Measurements from ENCODE around the gene HBE1. TPM values are rescaled to one million over a fixed set of nuclear protein-coding genes. Genes with fewer than 3 reads are reported as not detected.
A peak's percentile ranks its signal among the peaks of the same experiment; 100 is the strongest.

HBE1 gene
- total and polyA plus RNA-seq, 10 of the 15 experiments (the other 5 are each of a cell fraction or from before 2014, with no cell fraction given), result 0.13 to 2.7 (median 0.62) TPM; not detected in 5

GRCh38 chr11:5235364-5236095 is 34.2 kb downstream of the HBE1 start (continued):
- TF ChIP-seq ZNF384 (IDR thresholded peaks at IDR 0.05; ENCODE audit: borderline replicate concordance, low read depth, low read length) (no peak), KLF5 (IDR thresholded peaks at IDR 0.05; ENCODE audit: partially characterized antibody) (no peak)

GRCh38 chr11:5234381-5234834 is 35.3 kb downstream of the HBE1 start, which contains the start of gene HBD:
Gene HBD, minus strand, starts transcription at chr11:5234483. Its CDS starts 50 bp downstream, at chr11:5234433.
- no peak within 1 kb of the TSS for H3K27ac ChIP-seq (ENCODE audit: control insufficient read depth, insufficient read depth)
- DNase-seq (ENCODE audit: low read depth, low spot score), result no peak
- no peaks in the 10 kb centered on the region for H3K27me3 ChIP-seq (replicated peaks in 1 of 2; ENCODE audit: control insufficient read depth in 2 of 2, insufficient read depth in 2 of 2, low read length in 1 of 2)
- no peak within 1 kb of the TSS for H2AFZ ChIP-seq (ENCODE audit: control insufficient read depth, low read depth, low read length)
- BruUV-seq (replicated peaks), result no TSS peak
- peak within 1 kb of the TSS; percentile 9; the same call in 1 of the 2 replicates for H3K4me2 ChIP-seq (ENCODE audit: control insufficient read depth, insufficient read depth)
- 0% methylated on average over 2 of the region's 2 CpGs for WGBS (ENCODE audit: insufficient coverage, insufficient replicate concordance, low lambda C conversion rate, missing lambda C conversion rate)
- no peaks in the 10 kb centered on the region for H3K36me3 ChIP-seq (ENCODE audit: control insufficient read depth in 2 of 2, insufficient read depth in 2 of 2, low read length in 1 of 2)
- SMC1A ChIA-PET (ENCODE audit: uncharacterized antibody, unreplicated experiment), result no interaction called here
- CTCF ChIA-PET, result no interaction called here
- no peaks in the 10 kb centered on the region for H3K79me2 ChIP-seq (ENCODE audit: control insufficient read depth, insufficient read depth, low read length)
- peak; percentile 46 for ATAC-seq
- in situ Hi-C loops (cut with MboI), result no loop called here
- POLR2A ChIA-PET, result no interaction called here
- no peaks in the 10 kb centered on the region for H4K20me1 ChIP-seq (ENCODE audit: control insufficient read depth, insufficient read depth)
- H3K4me1 ChIP-seq (ENCODE audit: control insufficient read depth, insufficient read depth, low read length), result no peaks in the 10 kb centered on the region; the same call in 1 of the 2 replicates
- no peak within 1 kb of the TSS for H3K4me3 ChIP-seq
- no peak for TF ChIP-seq POLR2AphosphoS5 (IDR thresholded peaks at IDR 0.05; ENCODE audit: low read length)
- H3K9me3 ChIP-seq (replicated peaks; ENCODE audit: control insufficient read depth, insufficient read depth, low read length), result no peaks in the 10 kb centered on the region
- FAIRE-seq, result no peak
- intact Hi-C loops (cut with micrococcal nuclease; ENCODE audit: unreplicated experiment), result no loop called here
- RAD21 ChIA-PET (ENCODE audit: unreplicated experiment), result no interaction called here
- H3K9ac ChIP-seq (ENCODE audit: control insufficient read depth, insufficient read depth, low read length), result no peak within 1 kb of the TSS

- H3K36me3 ChIP-seq (ENCODE audit: control insufficient read depth in 2 of 2, insufficient read depth in 2 of 2, low read length in 1 of 2), result no peaks in the 10 kb centered on the region
- H3K4me1 ChIP-seq (ENCODE audit: control insufficient read depth, insufficient read depth, low read length), result no peaks in the 10 kb centered on the region; the same call in 1 of the 2 replicates
- no peak overlapping the region for H3K9ac ChIP-seq (ENCODE audit: control insufficient read depth, insufficient read depth, low read length)
- 0% methylated on average over 1 of the region's 1 CpG for WGBS (ENCODE audit: insufficient coverage, insufficient replicate concordance, low lambda C conversion rate, missing lambda C conversion rate)
- no TSS peak for BruUV-seq (replicated peaks)
- H2AFZ ChIP-seq (ENCODE audit: control insufficient read depth, low read depth, low read length), result no peak overlapping the region
- H3K4me2 ChIP-seq (ENCODE audit: control insufficient read depth, insufficient read depth), result no peak overlapping the region
- CTCF ChIA-PET, result no interaction called here
- no peaks in the 10 kb centered on the region for H3K27me3 ChIP-seq (replicated peaks in 1 of 2; ENCODE audit: control insufficient read depth in 2 of 2, insufficient read depth in 2 of 2, low read length in 1 of 2)
- H3K4me3 ChIP-seq, result no peak overlapping the region
- intact Hi-C loops (cut with micrococcal nuclease; ENCODE audit: unreplicated experiment) (no loop called here), in situ Hi-C loops (cut with MboI) (no loop called here)
- SMC1A ChIA-PET (ENCODE audit: uncharacterized antibody, unreplicated experiment), result no interaction called here
- DNase-seq (ENCODE audit: low read depth, low spot score), result no peak
- no peaks in the 10 kb centered on the region for H3K9me3 ChIP-seq (replicated peaks; ENCODE audit: control insufficient read depth, insufficient read depth, low read length)
- FAIRE-seq, result no peak
- no peak overlapping the region for H3K27ac ChIP-seq (ENCODE audit: control insufficient read depth, insufficient read depth)
- ATAC-seq, result no peak
- H3K79me2 ChIP-seq (ENCODE audit: control insufficient read depth, insufficient read depth, low read length), result no peaks in the 10 kb centered on the region
- no peaks in the 10 kb centered on the region for H4K20me1 ChIP-seq (ENCODE audit: control insufficient read depth, insufficient read depth)
- POLR2A ChIA-PET, result no interaction called here
- RAD21 ChIA-PET (ENCODE audit: unreplicated experiment), result no interaction called here
- TF ChIP-seq RB1 (IDR thresholded peaks at IDR 0.05; ENCODE audit: borderline replicate concordance) (no peak), SMARCA5 (IDR thresholded peaks at IDR 0.05) (no peak), RCOR1 (conservative IDR thresholded peaks at IDR 0.05; ENCODE audit: low read depth, low read length) (no peak), HDGF (IDR thresholded peaks at IDR 0.05) (no peak), USF2 (IDR thresholded peaks at IDR 0.05; ENCODE audit: borderline replicate concordance, low read depth, low read length) (no peak), IRF4 (IDR thresholded peaks at IDR 0.05; ENCODE audit: low read depth, low read length) (no peak), PBX3 (IDR thresholded peaks at IDR 0.05; ENCODE audit: insufficient replicate concordance, low read depth, low read length) (no peak), CHD4 (IDR thresholded peaks at IDR 0.05) (no peak), NBN (IDR thresholded peaks at IDR 0.05) (no peak), NKRF (conservative IDR thresholded peaks at IDR 0.05) (no peak)
Observed at GRCh38 chr11:5233307-5233706, 36.4 kb downstream of the HBE1 start.
